GM21529 (cell line): ENCODE measurements around the gene DOP1A.
A peak's percentile ranks its signal among the peaks of the same experiment; 100 is the strongest.

ENCODE experiments used
- ATAC-seq: cut with Tn5 transposase; IDR thresholded peaks from one replicate; pipeline ENCODE4 v1.9.1; 2021; ENCODE audit not compliant: unreplicated experiment

Gene DOP1A

GRCh38 chr6:83193747-83194566 lies 126.5 kb downstream of the DOP1A start:
- ATAC-seq = peak; percentile 32

DNA sequence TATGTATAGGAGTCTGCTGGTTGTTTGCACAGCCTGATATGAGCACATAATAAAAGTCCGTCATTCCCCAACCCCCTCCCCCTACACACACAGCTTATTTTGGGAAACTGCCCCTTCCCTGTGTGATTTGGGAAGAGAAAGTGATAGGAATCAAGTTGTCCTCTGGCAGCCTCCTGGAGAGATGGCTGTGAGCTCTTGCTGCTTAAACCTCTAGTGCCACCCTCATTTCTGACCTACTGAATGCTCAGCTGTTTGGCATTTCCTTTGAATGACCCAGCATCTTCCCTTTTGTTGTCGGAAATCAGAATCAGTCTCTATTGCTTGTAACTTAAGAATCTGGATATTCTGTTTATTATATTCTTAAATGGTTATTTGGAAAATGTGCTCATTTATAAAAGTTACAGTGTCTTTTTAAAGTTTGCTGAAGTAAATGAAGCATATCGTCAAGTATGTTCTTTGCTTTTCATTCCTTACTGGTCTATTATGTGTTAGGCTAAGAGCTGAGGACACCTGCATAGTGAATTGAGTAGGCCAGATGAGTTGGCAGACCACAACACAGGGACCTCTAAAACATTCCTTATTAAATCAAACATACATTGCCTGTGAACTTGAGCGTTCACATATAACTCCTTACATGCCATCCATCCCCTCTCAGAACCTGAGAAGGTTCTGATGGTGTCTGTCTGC lies 131.2 kb downstream of the DOP1A start:
- ATAC-seq = no peak

- peak; percentile 67 for ATAC-seq
Measured at GRCh38 chr6:83199173-83199862, 131.8 kb downstream of the DOP1A start.

DNA sequence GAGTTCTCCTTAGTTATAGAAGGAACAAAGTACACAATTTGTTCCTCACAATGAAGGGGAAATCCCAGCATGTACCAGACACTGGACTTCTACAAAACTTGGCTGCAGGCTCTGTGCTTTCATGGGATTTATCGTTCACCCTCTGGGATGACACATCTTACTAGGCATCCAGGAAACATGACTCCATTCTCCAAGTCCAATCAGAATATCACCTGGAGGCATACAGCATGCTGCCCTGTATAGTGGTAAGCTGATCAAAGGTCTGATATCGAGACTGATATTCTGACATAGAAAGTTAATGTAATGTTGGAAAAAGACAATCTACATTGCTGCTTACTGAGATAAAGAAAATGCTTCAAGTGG lies 132.4 kb downstream of the DOP1A start:
- no peak for ATAC-seq

DNA sequence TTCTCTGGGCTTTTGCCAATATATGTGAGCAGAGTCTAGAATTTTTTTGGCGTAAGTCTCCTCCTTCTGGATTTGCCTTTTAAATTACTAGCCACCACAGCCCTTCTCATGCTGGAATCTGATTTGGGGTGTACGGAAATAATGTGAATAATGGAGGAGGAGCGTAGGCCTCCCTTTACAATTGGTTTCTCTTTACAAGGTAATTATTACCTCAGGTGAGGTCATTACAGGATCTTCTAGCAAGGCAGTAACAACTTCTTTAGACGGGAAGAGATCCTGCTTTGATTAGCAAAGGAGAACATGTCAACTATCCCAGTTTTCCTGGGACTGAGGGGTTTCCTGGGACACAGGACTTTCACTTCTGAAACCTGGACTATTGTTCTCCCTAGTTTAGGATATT lies 134.6 kb downstream of the DOP1A start:
- ATAC-seq = no peak

- ATAC-seq = peak; percentile 100
Measured at GRCh38 chr6:83215131-83216047, 147.9 kb downstream of the DOP1A start.

GRCh38 chr6:83216806-83217205 lies 149.3 kb downstream of the DOP1A start:
- ATAC-seq = no peak
